ENCODE data around the gene TRIM24.
"Not testable (repeated sequence)": the region's sequence is repeated elsewhere in the genome, so short reads cannot be mapped to it uniquely, and the experiment has no call there.

Gene TRIM24

DNA sequence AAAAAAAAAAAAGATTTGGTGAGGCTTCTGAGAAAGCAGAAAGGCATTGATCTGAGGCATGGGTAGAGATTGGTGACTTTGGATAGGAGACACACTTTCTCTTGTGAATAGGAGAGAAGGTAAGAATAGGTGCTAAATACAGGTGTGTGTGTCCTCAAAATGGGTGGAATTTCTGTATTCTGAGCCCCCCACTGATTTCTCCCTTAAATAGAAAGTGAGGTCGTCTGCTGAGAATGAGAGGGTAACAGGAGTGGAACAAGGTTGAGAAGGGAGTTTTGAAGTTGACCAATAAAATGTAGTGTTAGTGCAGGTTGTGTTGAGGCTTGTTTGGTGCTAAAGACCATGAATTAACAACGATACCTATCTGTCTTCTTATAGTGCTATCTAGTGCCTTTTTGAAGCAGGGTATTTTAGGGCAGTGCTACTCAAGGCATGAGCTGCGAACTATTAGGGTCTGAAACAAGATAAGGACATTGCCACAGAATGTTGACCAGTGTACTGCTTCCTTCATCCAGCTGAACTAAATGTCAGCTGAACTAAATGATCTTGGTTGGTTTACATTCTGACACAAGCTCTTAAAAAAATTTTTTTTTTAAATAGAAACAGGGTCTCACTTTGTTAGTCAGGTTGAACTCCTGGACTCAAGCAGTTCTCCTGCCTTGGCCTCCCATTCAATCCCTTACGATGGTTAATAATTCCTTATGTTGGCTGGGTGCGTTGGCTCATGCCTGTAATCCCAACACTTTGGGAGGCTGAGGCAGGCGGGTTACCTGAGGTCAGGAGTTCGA is 12.4 kb downstream of the TRIM24 start:
- Mint-ChIP-seq H3K36me3 (ENCODE audit: low read depth) (peaks cover 4% of the 10 kb centered on the region), H3K27me3 (no peaks in the 10 kb centered on the region), H3K9me3 (no peaks in the 10 kb centered on the region), H3K4me1 (ENCODE audit: low read depth) (peaks cover 65% of the 10 kb centered on the region), H3K4me3 (no peak overlapping the region), H3K27ac (no peak overlapping the region)

- Mint-ChIP-seq H3K4me3 (no peak overlapping the region), H3K27ac (no peak overlapping the region), H3K9me3 (no peaks in the 10 kb centered on the region), H3K36me3 (ENCODE audit: low read depth) (peaks cover 4% of the 10 kb centered on the region), H3K4me1 (ENCODE audit: low read depth) (peaks cover 61% of the 10 kb centered on the region), H3K27me3 (no peaks in the 10 kb centered on the region)
These were observed 15.3 kb downstream of the TRIM24 start for GRCh38 chr7:138475377-138475776.

GRCh38 chr7:138477081-138477578 is 17.1 kb downstream of the TRIM24 start:
- Mint-ChIP-seq H3K4me3 (no peak overlapping the region), H3K27me3 (no peaks in the 10 kb centered on the region), H3K9me3 (no peaks in the 10 kb centered on the region), H3K36me3 (ENCODE audit: low read depth) (peaks cover 10% of the 10 kb centered on the region), H3K4me1 (ENCODE audit: low read depth) (peaks cover 62% of the 10 kb centered on the region), H3K27ac (no peak overlapping the region)

DNA sequence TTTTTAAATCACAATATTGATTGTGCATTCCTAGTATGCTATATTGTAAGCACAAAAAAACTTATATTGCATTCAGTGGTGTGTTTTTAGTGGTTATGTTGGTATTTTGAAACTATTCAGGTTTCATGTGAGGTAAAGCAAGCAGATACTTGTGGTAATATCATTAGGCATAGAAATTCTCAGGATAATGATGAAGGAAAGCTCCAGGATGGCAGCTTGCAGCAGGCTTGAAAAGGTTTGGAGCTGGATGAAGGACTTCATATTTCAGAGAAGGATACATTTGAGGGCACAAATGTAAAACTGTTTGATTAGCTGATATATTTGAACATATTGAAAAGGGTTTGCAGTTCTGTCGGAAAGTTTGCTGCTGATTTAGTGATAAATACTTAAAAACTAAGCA is 17.5 kb downstream of the TRIM24 start:
- H3K27me3 Mint-ChIP-seq: no peaks in the 10 kb centered on the region
- H3K4me1 Mint-ChIP-seq (ENCODE audit: low read depth): peaks cover 62% of the 10 kb centered on the region
- H3K36me3 Mint-ChIP-seq (ENCODE audit: low read depth): peaks cover 10% of the 10 kb centered on the region
- no peak overlapping the region for H3K4me3 Mint-ChIP-seq
- H3K9me3 Mint-ChIP-seq: no peaks in the 10 kb centered on the region
- no peak overlapping the region for H3K27ac Mint-ChIP-seq

DNA sequence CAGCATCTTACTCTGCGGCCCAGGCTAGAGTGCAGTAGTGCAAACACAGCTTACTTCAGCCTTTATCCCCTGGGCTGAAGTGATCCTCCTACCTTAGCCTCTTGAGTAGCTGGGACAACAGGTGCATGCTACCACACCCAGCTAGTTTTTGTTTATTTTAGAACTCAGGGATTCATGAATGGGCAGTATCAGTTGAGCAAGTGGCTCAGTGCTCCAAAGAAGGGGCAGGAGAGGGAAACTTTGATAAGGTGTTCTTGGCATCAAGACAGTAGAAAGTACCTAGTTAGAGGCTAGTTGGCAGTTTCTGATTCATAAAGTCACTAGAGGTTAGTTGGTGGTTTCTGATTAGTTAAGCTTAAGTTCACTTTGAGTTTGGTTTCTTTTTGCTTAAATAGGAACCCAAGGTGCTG is 18.4 kb downstream of the TRIM24 start:
- peak overlapping the region; percentile 54 for H3K27ac Mint-ChIP-seq
- H3K4me1 Mint-ChIP-seq (ENCODE audit: low read depth): peaks cover 65% of the 10 kb centered on the region
- no peaks in the 10 kb centered on the region for H3K27me3 Mint-ChIP-seq

DNA sequence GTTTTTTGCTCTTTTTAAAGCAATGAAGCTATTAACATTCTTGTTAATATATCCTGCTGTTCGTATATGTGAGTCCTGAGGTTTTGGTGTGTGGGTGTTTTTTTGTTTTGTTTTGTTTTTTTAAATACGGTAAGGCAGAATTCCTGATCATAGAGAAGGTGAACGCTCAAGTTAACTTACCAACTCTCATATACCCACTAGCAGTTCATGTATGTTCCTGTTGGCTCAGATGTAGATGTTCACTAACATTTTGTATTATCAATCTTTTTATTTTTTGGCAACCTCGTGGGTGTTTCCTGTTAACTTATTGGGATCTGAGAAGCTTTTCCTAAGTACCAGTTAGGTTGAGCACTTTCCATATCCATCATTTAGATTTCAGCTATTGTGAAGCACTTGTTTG is 20.5 kb downstream of the TRIM24 start:
- Mint-ChIP-seq H3K4me3 (no peak overlapping the region), H3K4me1 (ENCODE audit: low read depth) (peaks cover 63% of the 10 kb centered on the region), H3K36me3 (ENCODE audit: low read depth) (peaks cover 18% of the 10 kb centered on the region), H3K27ac (no peak overlapping the region), H3K9me3 (no peaks in the 10 kb centered on the region), H3K27me3 (no peaks in the 10 kb centered on the region)

More for the DNA sequence above, 18.4 kb downstream of the TRIM24 start:
- H3K36me3 Mint-ChIP-seq (ENCODE audit: low read depth): peaks cover 15% of the 10 kb centered on the region
- H3K9me3 Mint-ChIP-seq: no peaks in the 10 kb centered on the region
- H3K4me3 Mint-ChIP-seq: no peak overlapping the region

DNA sequence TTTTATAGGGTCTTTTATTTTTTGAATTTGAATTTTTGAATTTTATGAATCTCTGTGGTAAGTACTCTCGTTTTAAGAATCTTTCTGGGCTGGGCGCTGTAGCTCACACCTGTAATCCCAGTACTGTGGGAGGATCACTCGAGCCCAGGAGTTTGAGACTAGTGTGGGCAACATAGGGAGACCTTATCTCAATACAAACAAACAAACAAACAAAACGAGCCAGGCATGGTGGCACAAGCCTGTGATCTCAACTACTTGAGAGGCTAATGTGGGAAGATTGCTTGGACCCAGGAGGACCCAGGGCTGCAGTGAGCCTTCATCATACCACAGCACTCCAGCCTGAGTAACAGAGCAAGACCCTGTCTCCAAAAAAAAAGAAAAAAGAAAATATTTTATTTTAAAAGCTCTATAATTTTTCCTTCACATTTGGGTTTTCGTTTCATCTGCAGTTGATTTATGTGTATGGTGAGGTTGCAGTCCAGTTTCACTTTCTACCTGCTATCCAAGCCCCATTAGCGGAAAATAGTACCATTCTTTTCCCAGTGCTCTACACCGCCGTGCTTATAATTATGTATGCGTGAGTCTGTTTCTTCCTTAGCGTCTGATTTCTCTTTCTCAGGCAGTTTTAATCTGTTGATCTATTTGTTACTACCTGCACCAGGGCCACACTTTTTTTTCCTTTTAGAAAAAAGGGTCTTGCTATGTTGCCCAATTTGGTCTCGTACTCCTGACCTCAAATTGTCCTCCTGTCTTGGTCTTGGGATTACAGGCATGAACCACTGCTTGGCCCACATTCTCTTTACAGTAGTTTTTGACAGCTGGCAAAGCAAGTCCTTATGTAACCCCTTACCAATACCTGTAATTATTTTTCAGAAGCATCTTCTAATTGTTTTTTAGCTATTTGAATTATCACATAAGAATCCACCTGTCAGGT is 21.7 kb downstream of the TRIM24 start:
- Mint-ChIP-seq H3K27ac (peak overlapping the region; percentile 61), H3K27me3 (no peaks in the 10 kb centered on the region), H3K9me3 (no peaks in the 10 kb centered on the region), H3K4me1 (ENCODE audit: low read depth) (peaks cover 58% of the 10 kb centered on the region), H3K36me3 (ENCODE audit: low read depth) (peaks cover 23% of the 10 kb centered on the region), H3K4me3 (peak overlapping the region; percentile 54)

DNA sequence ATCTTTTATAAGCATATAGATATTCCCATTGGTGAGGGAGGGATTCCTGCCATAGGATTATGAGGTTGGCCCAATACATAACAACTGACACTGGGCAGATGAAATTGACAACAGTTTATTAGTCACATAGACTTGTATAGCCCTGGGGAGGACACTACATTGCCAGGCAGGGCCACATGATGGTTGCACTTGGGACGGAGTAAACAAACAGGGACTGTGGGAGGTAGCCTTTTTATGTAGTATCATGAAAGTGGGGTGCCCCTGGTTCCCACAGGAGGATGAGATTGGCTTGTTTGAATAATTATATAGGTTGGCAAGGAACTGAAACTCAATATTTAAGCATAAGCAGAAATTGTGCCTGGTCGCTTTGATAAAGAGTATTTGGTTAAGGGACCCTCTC is 23.5 kb downstream of the TRIM24 start:
- no peaks in the 10 kb centered on the region for H3K9me3 Mint-ChIP-seq
- peaks cover 62% of the 10 kb centered on the region for H3K4me1 Mint-ChIP-seq (ENCODE audit: low read depth)
- peaks cover 23% of the 10 kb centered on the region for H3K36me3 Mint-ChIP-seq (ENCODE audit: low read depth)
- H3K27me3 Mint-ChIP-seq: no peaks in the 10 kb centered on the region
- H3K27ac Mint-ChIP-seq: no peak overlapping the region
- H3K4me3 Mint-ChIP-seq: no peak overlapping the region

- not testable (repeated sequence) for H3K9me3 Mint-ChIP-seq, H3K27ac Mint-ChIP-seq, H3K27me3 Mint-ChIP-seq, H3K4me3 Mint-ChIP-seq
- Mint-ChIP-seq H3K4me1 (ENCODE audit: low read depth) (peaks cover 62% of the 10 kb centered on the region), H3K36me3 (ENCODE audit: low read depth) (peaks cover 32% of the 10 kb centered on the region)
These were observed 25.4 kb downstream of the TRIM24 start for GRCh38 chr7:138485508-138485907.

DNA sequence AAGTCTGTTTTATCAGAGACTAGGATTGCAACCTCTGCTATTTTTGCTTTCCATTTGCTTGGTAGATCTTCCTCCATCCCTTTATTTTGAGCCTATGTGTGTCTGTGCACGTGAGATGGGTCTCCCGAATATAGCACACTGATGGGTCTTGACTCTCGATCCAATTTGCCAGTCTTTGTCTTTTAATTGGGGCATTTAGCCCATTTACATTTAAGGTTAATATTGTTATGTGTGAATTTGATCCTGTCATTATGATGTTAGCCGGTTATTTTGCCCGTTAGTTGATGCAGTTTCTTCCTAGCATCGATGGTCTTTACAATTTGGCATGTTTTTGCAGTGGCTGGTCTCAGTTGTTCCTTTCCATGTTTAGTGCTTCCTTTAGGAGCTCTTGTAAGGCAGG is 29.1 kb downstream of the TRIM24 start:
- not testable (repeated sequence) for H3K9me3 Mint-ChIP-seq, H3K27me3 Mint-ChIP-seq, H3K27ac Mint-ChIP-seq, H3K4me3 Mint-ChIP-seq
- Mint-ChIP-seq H3K36me3 (ENCODE audit: low read depth) (peaks cover 44% of the 10 kb centered on the region), H3K4me1 (ENCODE audit: low read depth) (peaks cover 62% of the 10 kb centered on the region)

GRCh38 chr7:138491612-138492386 is 31.7 kb downstream of the TRIM24 start:
- peaks cover 3% of the 10 kb centered on the region for H3K9me3 Mint-ChIP-seq
- H3K27me3 Mint-ChIP-seq: no peaks in the 10 kb centered on the region
- peaks cover 64% of the 10 kb centered on the region for H3K4me1 Mint-ChIP-seq (ENCODE audit: low read depth)
- no peak overlapping the region for H3K4me3 Mint-ChIP-seq
- no peak overlapping the region for H3K27ac Mint-ChIP-seq
- peaks cover 45% of the 10 kb centered on the region for H3K36me3 Mint-ChIP-seq (ENCODE audit: low read depth)

GRCh38 chr7:138492423-138492822 is 32.4 kb downstream of the TRIM24 start:
- Mint-ChIP-seq H3K9me3 (peaks cover 3% of the 10 kb centered on the region), H3K27me3 (no peaks in the 10 kb centered on the region), H3K27ac (no peak overlapping the region), H3K4me1 (ENCODE audit: low read depth) (peaks cover 57% of the 10 kb centered on the region), H3K36me3 (ENCODE audit: low read depth) (peaks cover 48% of the 10 kb centered on the region), H3K4me3 (no peak overlapping the region)

- H3K27ac Mint-ChIP-seq: no peak overlapping the region
- H3K36me3 Mint-ChIP-seq (ENCODE audit: low read depth): peaks cover 48% of the 10 kb centered on the region
- H3K9me3 Mint-ChIP-seq: peaks cover 3% of the 10 kb centered on the region
- H3K27me3 Mint-ChIP-seq: no peaks in the 10 kb centered on the region
- peaks cover 46% of the 10 kb centered on the region for H3K4me1 Mint-ChIP-seq (ENCODE audit: low read depth)
- no peak overlapping the region for H3K4me3 Mint-ChIP-seq
These were observed 33.5 kb downstream of the TRIM24 start for GRCh38 chr7:138493535-138493934.

DNA sequence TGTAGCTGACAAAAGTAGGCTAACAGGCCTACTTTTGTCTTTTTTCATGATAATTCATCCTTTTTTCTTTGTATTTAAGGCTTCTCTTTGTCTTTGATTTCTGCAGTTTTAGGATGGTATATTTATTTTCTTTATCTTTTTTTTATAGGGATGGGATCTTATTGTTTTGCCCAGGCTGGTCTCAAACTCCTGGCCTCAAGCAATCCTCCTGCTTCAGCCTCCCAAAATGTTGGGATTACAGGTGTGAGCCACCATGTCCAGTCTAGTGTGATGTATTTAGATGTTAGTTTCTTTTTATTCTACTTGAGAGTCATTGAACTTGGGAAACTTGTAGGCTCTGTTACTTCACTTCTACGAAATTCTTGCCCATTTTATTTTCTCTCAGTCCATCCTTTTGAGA is 35.4 kb downstream of the TRIM24 start:
- H3K4me1 Mint-ChIP-seq (ENCODE audit: low read depth): peaks cover 40% of the 10 kb centered on the region
- H3K27ac Mint-ChIP-seq: no peak overlapping the region
- H3K9me3 Mint-ChIP-seq: peaks cover 6% of the 10 kb centered on the region
- H3K4me3 Mint-ChIP-seq: no peak overlapping the region
- H3K36me3 Mint-ChIP-seq (ENCODE audit: low read depth): peaks cover 55% of the 10 kb centered on the region
- H3K27me3 Mint-ChIP-seq: no peaks in the 10 kb centered on the region

Data from stimulated activated naive CD8-positive, alpha-beta T cell treated with anti-CD3 and anti-CD28 coated beads, Interleukin-15, Interleukin-2, amounts not matched to agents 100 ng/mL and 50 ng/mL, for 24 hours (primary cell).